Psoas muscle (tissue), 8 donors: ENCODE data around the gene SATB2. TPM values are rescaled to one million over a fixed set of nuclear protein-coding genes. Genes with fewer than 3 reads are reported as not detected.

Source experiments
- ATAC-seq, 4 donors: fragments of 200-7000 bp; cut with Tn5 transposase; one replicate each; pipeline ENCODE4 v1.9.1; 2020; ENCODE audit warnings: moderate library complexity in 3 of 4, mild to moderate bottlenecking in 2 of 4
- DNase-seq, 2 donors: peaks; one replicate each; pipeline ENCODE4 v3.0.0-alpha.2; 2020
- H3K27ac ChIP-seq: fragments of 200-600 bp; one replicate; pipeline ENCODE4 v1.8.0; 2022
- H3K27me3 ChIP-seq, 3 donors: fragments of 200-600 bp in 1 of 3; one replicate each; pipeline versions ENCODE4 v1.6.1 to v1.8.0; 2013 to 2022; ENCODE audit warnings: low read length in 2 of 3, mild to moderate bottlenecking in 2 of 3, moderate library complexity in 1 of 3; ENCODE audit not compliant: insufficient read depth in 3 of 3
- H3K36me3 ChIP-seq, 2 donors: fragments of 200-600 bp in 1 of 2; one replicate each; pipeline versions ENCODE4 v1.6.1 to v1.8.0; 2013 to 2022; ENCODE audit warnings: low read depth in 1 of 2, mild to moderate bottlenecking in 1 of 2, moderate library complexity in 1 of 2; ENCODE audit not compliant: insufficient read depth in 1 of 2
- H3K4me1 ChIP-seq: fragments of 200-600 bp; one replicate; pipeline ENCODE4 v1.8.0; 2022
- H3K4me3 ChIP-seq: fragments of 200-600 bp; one replicate; pipeline ENCODE4 v1.8.0; 2022; ENCODE audit warnings: mild to moderate bottlenecking
- H3K9me3 ChIP-seq: fragments of 200-600 bp; one replicate; pipeline ENCODE4 v1.8.0; 2022
- WGBS, 3 donors: extraction: QIAGEN DNeasy Blood & Tissue Kit; methylation state at CpG; one replicate each; pipeline versions ENCODE4 v1.1.6 to v1.1.7; 2013; 5-methylcytosine and 5-hydroxymethylcytosine counted together
- intact Hi-C, 2 donors: fragments of 100-400 bp; cut with DNase I; formaldehyde crosslinking; loops; one replicate each; pipeline versions ENCODE4 v1.11.0 to v1.14.2; 2022
- polyA plus RNA-seq, 3 donors: library from polyadenylated mRNA; stranded (reverse); fragments of 200-250 nt; gene quantifications; one replicate each; pipeline ENCODE4 v1.2.3, GENCODE V29; 2013
- total RNA-seq, 4 donors: library from RNA; stranded (reverse); fragmentation: NEBNext Ultra II Directional in 2 of 4; extraction: Animal tissue kit (Norgen Biotek cat#: 25700) in 2 of 4; gene quantifications; one replicate each; pipeline versions ENCODE4 v1.2.1 to v1.2.4, GENCODE V29; 2021 to 2023
- TF ChIP-seq, protein P1 (sequence below): fragments of 200-600 bp; IDR thresholded peaks from one replicate; pipeline ENCODE4 v1.8.0; 2022; ENCODE audit warnings: antibody characterized with exemption
- donor health status: healthy with polysubstance abuse.
- donor health status: DM: no; HTN: no; CAD: no; lungs with moderate emphysema.
- donor health status: Bipolar disorder and iron deficiency.
- donor health status: healthy.
- donor health status: DM: yes; HTN: yes; CAD: no.
- donor health status: DM: no; HTN: no; CAD: no.
- donor health status: DM: no; HTN: no; CAD: no.
- donor health status: DM: yes; HTN: yes; CAD: no.

Gene SATB2
- total and polyA plus RNA-seq, 7 donors = 0.46 to 2.4 (median 1.6) TPM

- ATAC-seq (no peak), DNase-seq (no peak)
- TF ChIP-seq, protein P1, sequence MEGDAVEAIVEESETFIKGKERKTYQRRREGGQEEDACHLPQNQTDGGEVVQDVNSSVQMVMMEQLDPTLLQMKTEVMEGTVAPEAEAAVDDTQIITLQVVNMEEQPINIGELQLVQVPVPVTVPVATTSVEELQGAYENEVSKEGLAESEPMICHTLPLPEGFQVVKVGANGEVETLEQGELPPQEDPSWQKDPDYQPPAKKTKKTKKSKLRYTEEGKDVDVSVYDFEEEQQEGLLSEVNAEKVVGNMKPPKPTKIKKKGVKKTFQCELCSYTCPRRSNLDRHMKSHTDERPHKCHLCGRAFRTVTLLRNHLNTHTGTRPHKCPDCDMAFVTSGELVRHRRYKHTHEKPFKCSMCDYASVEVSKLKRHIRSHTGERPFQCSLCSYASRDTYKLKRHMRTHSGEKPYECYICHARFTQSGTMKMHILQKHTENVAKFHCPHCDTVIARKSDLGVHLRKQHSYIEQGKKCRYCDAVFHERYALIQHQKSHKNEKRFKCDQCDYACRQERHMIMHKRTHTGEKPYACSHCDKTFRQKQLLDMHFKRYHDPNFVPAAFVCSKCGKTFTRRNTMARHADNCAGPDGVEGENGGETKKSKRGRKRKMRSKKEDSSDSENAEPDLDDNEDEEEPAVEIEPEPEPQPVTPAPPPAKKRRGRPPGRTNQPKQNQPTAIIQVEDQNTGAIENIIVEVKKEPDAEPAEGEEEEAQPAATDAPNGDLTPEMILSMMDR = no peak
- Histone ChIP-seq H3K9me3 (no peaks in the 10 kb centered on the region), H3K36me3 (no peaks in the 10 kb centered on the region), H3K4me1 (no peaks in the 10 kb centered on the region), H3K27me3 (no peaks in the 10 kb centered on the region), H3K4me3 (no peak overlapping the region), H3K27ac (no peak overlapping the region)
- intact Hi-C loops = loop anchor here (5.0 to 10.0 kb wide), 2 partner anchors 1168 to 1170 kb away; no protein-coding TSS in a partner anchor
- 94 to 97% (median 96%) methylated on average over 1 of the region's 1 CpG for WGBS, 3 donors
These were observed 27.2 kb upstream of the SATB2 start for GRCh38 chr2:199484927-199485326.

DNA sequence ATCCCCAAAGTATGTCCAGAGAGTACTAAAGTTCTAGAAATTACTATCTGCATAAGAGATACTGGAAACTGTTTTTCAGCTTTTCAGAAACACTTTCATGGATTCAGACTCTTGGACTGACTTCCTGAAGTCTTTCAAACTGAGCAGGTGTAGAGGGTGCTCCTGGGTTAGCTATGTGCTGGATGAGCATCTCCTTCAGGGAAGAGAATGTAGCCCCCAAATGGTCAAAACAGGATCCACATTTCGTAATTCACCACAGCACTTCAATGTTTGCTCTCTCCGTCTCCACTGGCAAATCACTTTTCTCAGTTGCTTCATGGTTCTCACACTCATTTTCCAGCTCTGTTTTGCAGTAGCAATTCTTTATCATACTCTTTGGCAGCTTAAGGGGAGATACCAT lies 23.2 kb upstream of the SATB2 start:
- H3K27me3 ChIP-seq = peaks cover 0 to 6% (median 0%) of the 10 kb centered on the region in 3 donors
- no peaks in the 10 kb centered on the region for H3K9me3 ChIP-seq
- H3K4me3 ChIP-seq = no peak overlapping the region
- DNase-seq (no peak), ATAC-seq (no peak)
- 53 to 69% (median 68%) methylated on average over 2 of the region's 2 CpGs for WGBS, 3 donors
- no peak overlapping the region for H3K27ac ChIP-seq
- H3K4me1 ChIP-seq = no peaks in the 10 kb centered on the region
- H3K36me3 ChIP-seq = no peaks in the 10 kb centered on the region
- intact Hi-C loops = loop anchor here in 1 of 2 donors (10.0 kb wide), 1 partner anchor 1166 kb away; no protein-coding TSS in a partner anchor
- TF ChIP-seq, protein P1 = no peak

GRCh38 chr2:199477277-199477834 lies 19.6 kb upstream of the SATB2 start:
- WGBS, 3 donors = 68 to 84% (median 72%) methylated on average over 2 of the region's 2 CpGs
- ATAC-seq (no peak), DNase-seq (no peak)
- Histone ChIP-seq H3K36me3 (no peaks in the 10 kb centered on the region), H3K27ac (no peak overlapping the region), H3K27me3 (peaks cover 3 to 40% (median 4%) of the 10 kb centered on the region in 3 donors), H3K9me3 (no peaks in the 10 kb centered on the region), H3K4me1 (no peaks in the 10 kb centered on the region), H3K4me3 (no peak overlapping the region)
- intact Hi-C loops = loop anchor here in 1 of 2 donors (10.0 kb wide), 1 partner anchor 267 kb away; no protein-coding TSS in a partner anchor
- TF ChIP-seq, protein P1 = no peak

DNA sequence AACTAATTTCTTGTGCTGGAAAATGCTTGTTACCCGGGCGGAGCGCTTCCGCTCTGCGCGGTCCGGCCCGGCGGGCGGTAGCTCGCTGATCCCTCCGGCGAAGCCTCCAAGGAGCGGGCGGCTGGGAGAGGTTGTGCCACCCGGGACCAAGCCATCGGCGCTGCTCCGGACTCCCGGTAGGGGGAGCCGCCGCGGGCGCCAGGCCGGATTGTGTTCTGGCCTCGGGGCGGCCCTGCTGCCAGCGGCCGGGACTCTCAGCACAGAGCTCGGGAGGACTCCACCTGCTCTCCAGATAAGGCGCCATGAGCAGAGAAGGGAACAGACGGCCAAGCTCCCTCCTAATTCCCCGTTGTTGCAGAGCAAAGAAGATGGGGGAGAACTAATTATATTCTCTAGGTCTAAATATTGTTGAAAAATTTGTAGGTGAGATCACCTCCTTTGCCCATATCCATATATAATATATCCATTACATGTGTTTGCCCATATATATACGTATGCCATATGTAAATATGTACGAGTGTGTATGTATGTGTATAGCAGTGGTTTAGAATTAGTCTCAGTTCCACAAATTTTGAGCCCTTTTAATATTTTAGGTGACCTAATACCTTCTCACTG lies 13.8 kb upstream of the SATB2 start:
- H3K27me3 ChIP-seq = peaks cover 3 to 98% (median 49%) of the 10 kb centered on the region in 3 donors
- DNase-seq (peak; percentile 67 to 82), ATAC-seq (peak; percentile 86 to 97 (median 90))
- H3K27ac ChIP-seq = no peak overlapping the region
- TF ChIP-seq, protein P1 = peak; percentile 64
- peak overlapping the region; percentile 45 for H3K4me3 ChIP-seq
- no peaks in the 10 kb centered on the region for H3K9me3 ChIP-seq
- 5 to 6% (median 5%) methylated on average over 35 of the region's 35 CpGs for WGBS, 3 donors
- H3K4me1 ChIP-seq = peaks cover 24% of the 10 kb centered on the region
- no peaks in the 10 kb centered on the region for H3K36me3 ChIP-seq
- intact Hi-C loops = loop anchor here in 1 of 2 donors (10.0 kb wide), 1 partner anchor 273 kb away; no protein-coding TSS in a partner anchor
